ENCODE results near the gene PMM1.

The PMM1 gene

DNA sequence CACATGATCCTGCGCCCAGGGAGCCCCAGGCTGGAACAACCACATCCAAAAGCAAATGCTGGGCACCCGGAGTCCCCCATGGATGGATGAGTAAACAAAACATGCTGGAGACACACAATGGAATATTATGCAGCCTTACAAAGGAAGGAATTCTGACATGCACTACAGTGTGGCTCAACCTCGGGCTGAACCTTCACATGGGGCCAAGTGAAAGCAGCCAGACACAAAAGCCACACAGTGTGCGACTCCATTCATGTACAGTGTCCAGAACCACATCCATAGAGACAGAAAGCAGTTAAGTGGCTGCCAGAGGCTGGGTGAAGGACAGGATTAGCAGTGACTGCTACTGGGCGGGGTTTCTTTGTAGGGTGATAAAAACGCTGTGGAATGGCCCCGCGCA lies 55.4 kb downstream of the PMM1 start:
- TF ChIP-seq, protein P1, sequence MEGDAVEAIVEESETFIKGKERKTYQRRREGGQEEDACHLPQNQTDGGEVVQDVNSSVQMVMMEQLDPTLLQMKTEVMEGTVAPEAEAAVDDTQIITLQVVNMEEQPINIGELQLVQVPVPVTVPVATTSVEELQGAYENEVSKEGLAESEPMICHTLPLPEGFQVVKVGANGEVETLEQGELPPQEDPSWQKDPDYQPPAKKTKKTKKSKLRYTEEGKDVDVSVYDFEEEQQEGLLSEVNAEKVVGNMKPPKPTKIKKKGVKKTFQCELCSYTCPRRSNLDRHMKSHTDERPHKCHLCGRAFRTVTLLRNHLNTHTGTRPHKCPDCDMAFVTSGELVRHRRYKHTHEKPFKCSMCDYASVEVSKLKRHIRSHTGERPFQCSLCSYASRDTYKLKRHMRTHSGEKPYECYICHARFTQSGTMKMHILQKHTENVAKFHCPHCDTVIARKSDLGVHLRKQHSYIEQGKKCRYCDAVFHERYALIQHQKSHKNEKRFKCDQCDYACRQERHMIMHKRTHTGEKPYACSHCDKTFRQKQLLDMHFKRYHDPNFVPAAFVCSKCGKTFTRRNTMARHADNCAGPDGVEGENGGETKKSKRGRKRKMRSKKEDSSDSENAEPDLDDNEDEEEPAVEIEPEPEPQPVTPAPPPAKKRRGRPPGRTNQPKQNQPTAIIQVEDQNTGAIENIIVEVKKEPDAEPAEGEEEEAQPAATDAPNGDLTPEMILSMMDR (IDR thresholded peaks at IDR 0.05; ENCODE audit: low read depth, low read length, missing control alignments) = no peak
- Histone ChIP-seq H3K36me3 (replicated peaks) (peaks cover 38% of the 10 kb centered on the region), H3K4me3 (ENCODE audit: low read depth, low read length) (no peak overlapping the region), H3K27me3 (replicated peaks) (no peaks in the 10 kb centered on the region), H3K27ac (no peak overlapping the region)
- in situ Hi-C loops (cut with HindIII; ENCODE audit: low pct_ligation_motif_present, low sequenced_read_pairs) = no loop called here
- no peak for DNase-seq

DNA sequence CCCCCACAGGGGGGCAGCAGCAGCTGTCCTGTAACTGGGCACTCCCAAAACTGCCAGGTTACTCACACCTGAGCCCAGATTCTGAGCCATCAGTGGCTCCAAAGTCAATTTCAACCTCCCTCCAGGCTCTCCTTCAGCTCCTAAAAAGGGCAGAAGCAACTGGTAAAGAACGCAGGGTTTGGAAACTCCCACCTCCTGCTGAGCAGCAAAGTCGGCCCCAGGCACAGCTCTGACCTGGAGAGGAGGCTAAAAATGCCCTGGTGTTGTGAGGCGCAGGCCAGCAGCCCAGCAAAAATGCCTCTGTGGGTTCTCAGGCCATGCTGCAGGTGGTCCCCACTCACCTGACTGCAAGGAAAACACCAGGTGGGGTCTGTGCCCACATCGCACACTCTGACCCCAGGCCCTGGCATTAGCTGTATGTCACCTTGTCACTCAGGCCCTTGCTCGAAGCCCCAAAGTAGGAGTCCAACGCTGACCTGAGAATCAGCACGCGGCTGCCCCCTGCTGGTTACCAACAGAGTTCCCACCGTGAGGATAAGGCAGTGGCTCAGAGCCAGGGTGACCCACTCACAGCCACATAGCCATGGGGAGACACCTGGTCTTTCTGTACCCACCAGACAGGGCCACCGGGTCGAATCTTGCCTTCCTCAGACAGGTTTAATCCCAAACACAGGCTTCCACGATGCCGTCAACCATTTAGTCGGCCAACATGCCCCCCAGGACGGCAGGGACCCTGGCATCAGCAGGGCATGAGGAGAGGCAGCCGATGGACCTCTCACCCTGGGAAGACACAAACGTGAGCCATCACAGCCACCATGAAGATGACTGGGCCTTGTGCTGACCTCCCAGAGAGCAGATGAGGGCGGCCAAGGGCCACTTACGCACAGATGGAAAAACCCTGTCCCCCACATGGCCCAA lies 56.5 kb downstream of the PMM1 start:
- in situ Hi-C loops (cut with HindIII; ENCODE audit: low pct_ligation_motif_present, low sequenced_read_pairs) = no loop called here
- DNase-seq = peak; percentile 43
- Histone ChIP-seq H3K36me3 (replicated peaks) (peaks cover 45% of the 10 kb centered on the region), H3K4me3 (ENCODE audit: low read depth, low read length) (no peak overlapping the region), H3K27me3 (replicated peaks) (no peaks in the 10 kb centered on the region), H3K27ac (no peak overlapping the region)
- TF ChIP-seq, protein P1 (IDR thresholded peaks at IDR 0.05; ENCODE audit: low read depth, low read length, missing control alignments) = peak; percentile 89

DNA sequence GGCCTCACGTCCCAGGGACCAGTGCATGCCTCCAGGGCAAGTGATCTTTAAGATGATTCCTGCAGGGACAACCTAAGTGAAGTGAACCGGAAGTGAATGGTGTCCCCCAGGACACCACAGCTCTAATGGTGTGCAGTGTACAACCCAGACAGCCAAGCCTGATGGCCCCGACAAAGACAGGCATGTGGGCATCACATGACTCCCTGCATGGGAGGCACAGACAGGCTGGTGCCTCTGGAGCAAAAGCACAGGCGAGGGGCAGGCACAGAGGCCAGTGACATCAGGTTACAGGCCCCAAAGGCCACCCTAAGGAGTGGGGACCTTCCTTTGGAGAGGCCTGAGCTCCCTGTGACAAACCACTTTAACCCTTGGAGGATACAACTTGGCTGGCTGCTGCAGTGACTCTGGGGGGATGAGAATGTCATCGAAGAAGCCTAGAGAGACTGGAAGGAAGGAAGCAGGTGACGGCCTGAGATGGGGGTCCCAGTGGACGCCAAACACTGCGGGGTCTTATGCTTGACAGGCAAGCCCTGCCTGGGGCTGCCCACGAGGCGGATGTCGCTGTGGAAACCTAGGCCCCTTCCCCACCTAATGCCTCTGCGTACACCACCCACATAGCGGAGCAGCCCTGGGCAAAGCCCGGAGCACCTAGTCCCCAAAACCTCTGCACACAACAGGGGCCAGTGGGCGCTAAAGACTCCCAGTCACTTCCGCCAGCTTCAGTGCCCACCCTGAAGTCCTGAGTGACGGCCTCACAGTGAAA lies 57.7 kb downstream of the PMM1 start:
- no peaks in the 10 kb centered on the region for H3K27me3 ChIP-seq (replicated peaks)
- H3K27ac ChIP-seq = no peak overlapping the region

DNA sequence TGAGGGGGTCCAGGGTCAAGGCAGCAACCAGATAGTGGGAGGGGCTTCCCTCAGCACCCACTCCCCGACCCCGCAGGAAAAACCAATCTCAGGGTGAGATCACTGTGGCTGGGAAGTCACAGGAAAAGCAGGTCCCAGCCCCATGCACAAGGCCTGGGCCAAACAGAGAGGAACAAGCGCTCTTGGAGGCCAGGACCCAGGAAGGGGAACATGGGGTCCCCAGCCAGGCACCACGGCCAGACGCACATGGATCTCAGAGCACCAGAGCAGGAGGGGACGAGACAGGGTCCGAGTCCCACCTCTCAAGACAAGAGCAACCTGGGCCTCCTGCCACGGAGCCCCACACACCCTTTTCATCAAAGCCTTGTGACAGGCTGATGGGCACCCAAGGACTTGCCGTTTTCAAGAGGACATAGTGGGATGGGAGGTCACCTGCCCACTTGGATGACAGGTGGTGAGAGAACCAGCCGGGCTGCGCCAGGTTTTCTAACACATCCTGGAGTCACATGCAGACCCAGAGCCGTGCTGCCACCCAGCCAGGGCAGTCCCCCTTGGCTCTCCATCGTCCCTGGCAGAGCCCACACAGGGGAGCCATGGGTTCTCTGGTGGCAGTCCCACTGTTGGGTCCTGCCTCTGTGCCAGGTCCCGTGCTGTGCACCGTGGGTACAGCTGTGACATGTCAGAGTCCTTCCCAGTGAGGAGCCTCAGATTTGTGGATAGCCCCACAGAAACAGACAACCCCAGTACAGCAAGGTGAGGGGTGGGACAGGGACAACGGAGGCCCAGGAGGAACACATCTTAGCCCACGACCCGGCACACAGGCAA lies 58.5 kb downstream of the PMM1 start:
- in situ Hi-C loops (cut with HindIII; ENCODE audit: low pct_ligation_motif_present, low sequenced_read_pairs) = no loop called here
- TF ChIP-seq, protein P1 (IDR thresholded peaks at IDR 0.05; ENCODE audit: low read depth, low read length, missing control alignments) = no peak
- Histone ChIP-seq H3K4me3 (ENCODE audit: low read depth, low read length) (no peak overlapping the region), H3K36me3 (replicated peaks) (peaks cover 64% of the 10 kb centered on the region), H3K27ac (no peak overlapping the region), H3K27me3 (replicated peaks) (no peaks in the 10 kb centered on the region)
- no peak for DNase-seq

More for the DNA sequence above, 57.7 kb downstream of the PMM1 start:
- in situ Hi-C loops (cut with HindIII; ENCODE audit: low pct_ligation_motif_present, low sequenced_read_pairs) = no loop called here
- Histone ChIP-seq H3K4me3 (ENCODE audit: low read depth, low read length) (no peak overlapping the region), H3K36me3 (replicated peaks) (peaks cover 58% of the 10 kb centered on the region)
- DNase-seq = no peak
- TF ChIP-seq, protein P1 (IDR thresholded peaks at IDR 0.05; ENCODE audit: low read depth, low read length, missing control alignments) = no peak

DNA sequence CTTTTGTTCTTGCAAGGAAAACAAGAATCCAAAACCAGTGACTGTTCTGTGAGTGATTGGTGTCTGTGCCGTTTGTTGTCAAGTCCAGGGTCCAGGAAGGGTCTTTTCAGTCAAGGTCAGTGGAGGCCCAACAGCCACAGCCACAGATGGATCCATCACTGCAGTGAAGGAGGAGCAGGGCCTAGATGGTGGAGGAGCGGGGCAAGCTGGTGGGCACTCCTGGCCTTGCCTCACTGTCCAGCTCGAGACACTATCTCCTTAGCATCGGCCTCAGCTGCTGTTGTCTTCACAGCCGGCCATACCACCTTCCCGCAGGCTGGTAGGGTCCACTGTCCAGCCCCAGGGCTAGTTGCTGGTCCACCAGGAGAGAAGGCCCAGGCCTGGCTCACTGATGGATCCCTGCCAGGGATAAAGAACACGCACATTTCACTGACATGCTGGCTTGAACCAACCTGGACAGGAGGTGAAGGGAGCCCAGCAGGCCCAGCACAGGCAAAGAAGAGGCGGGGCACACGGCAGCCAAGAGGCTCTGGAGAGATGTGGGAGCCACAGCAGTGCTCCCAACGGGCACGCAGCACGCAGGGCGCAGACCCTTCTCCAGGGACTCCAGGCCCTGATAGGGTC lies 60.6 kb downstream of the PMM1 start:
- TF ChIP-seq, protein P1 (IDR thresholded peaks at IDR 0.05; ENCODE audit: low read depth, low read length, missing control alignments) = no peak

More for the DNA sequence above, 60.6 kb downstream of the PMM1 start:
- DNase-seq = no peak
- in situ Hi-C loops (cut with HindIII; ENCODE audit: low pct_ligation_motif_present, low sequenced_read_pairs) = no loop called here
- no peak overlapping the region for H3K27ac ChIP-seq
- H3K36me3 ChIP-seq (replicated peaks) = peaks cover 75% of the 10 kb centered on the region
- no peak overlapping the region for H3K4me3 ChIP-seq (ENCODE audit: low read depth, low read length)
- H3K27me3 ChIP-seq (replicated peaks) = no peaks in the 10 kb centered on the region

Measured in brain microvascular endothelial cell (primary cell).